Bronchial epithelial cell (primary cell): ENCODE results near the gene SLC7A10. TPM values are rescaled to one million over a fixed set of nuclear protein-coding genes. Genes with fewer than 3 reads are reported as not detected.

Source experiments
- DNase-seq: peaks from one replicate; pipeline ENCODE4 v3.0.0-alpha.2; 2010; ENCODE audit warnings: low read depth
- FAIRE-seq: peaks from 2 replicates; lab custom pipeline; 2011; peaks lifted over from hg19 to GRCh38; lab: Jason Lieb, UNC
- H3K27me3 ChIP-seq: 2 replicates; pipeline ENCODE4 v1.5.1; 2011; ENCODE audit warnings: low read length; ENCODE audit not compliant: control insufficient read depth, insufficient read depth
- H3K36me3 ChIP-seq: 2 replicates; pipeline ENCODE4 v1.5.1; 2011; ENCODE audit warnings: low read length; ENCODE audit not compliant: control insufficient read depth, insufficient read depth
- H3K4me3 ChIP-seq: 2 replicates; pipeline ENCODE4 v1.5.1; 2011; ENCODE audit warnings: mild to moderate bottlenecking, low read depth, low read length, control low read depth
- CTCF ChIP-seq: IDR thresholded peaks from 2 replicates; pipeline ENCODE4 v1.5.1; 2011; ENCODE audit warnings: mild to moderate bottlenecking, moderate library complexity, low read length, control low read depth, inconsistent platforms; ENCODE audit not compliant: insufficient read depth, severe bottlenecking
- total RNA-seq: library from RNA; depleted of rRNA; stranded (reverse); fragments of >200 nt; gene quantifications from 2 replicates; pipeline ENCODE4 v1.2.1, GENCODE V29; 2014

SLC7A10 gene
- total RNA-seq, 1 donor from 2014 or later: not detected

GRCh38 chr19:33202546-33203507, 22.8 kb downstream of the SLC7A10 start:
- DNase-seq (no peak), FAIRE-seq (peak; percentile 99)
- Histone ChIP-seq H3K27me3 (no peaks in the 10 kb centered on the region), H3K4me3 (no peak overlapping the region), H3K36me3 (no peaks in the 10 kb centered on the region)
- TF ChIP-seq CTCF: no peak

GRCh38 chr19:33201886-33202545, 23.6 kb downstream of the SLC7A10 start:
- DNase-seq (no peak), FAIRE-seq (no peak)
- TF ChIP-seq CTCF: no peak
- Histone ChIP-seq H3K36me3 (no peaks in the 10 kb centered on the region), H3K27me3 (no peaks in the 10 kb centered on the region), H3K4me3 (no peak overlapping the region)

GRCh38 chr19:33201473-33201872, 24.2 kb downstream of the SLC7A10 start:
- no peak for TF ChIP-seq CTCF
- H3K27me3 ChIP-seq: no peaks in the 10 kb centered on the region
- no peaks in the 10 kb centered on the region for H3K36me3 ChIP-seq
- H3K4me3 ChIP-seq: no peak overlapping the region
- DNase-seq: no peak
- no peak for FAIRE-seq

- FAIRE-seq (no peak), DNase-seq (no peak)
- no peak for TF ChIP-seq CTCF
- H3K27me3 ChIP-seq: no peaks in the 10 kb centered on the region
- no peak overlapping the region for H3K4me3 ChIP-seq
- H3K36me3 ChIP-seq: no peaks in the 10 kb centered on the region
Observed at GRCh38 chr19:33199441-33200265, 26.0 kb downstream of the SLC7A10 start.

- no peak for TF ChIP-seq CTCF
Observed at GRCh38 chr19:33198169-33198568, 27.5 kb downstream of the SLC7A10 start.

More at GRCh38 chr19:33198169-33198568, 27.5 kb downstream of the SLC7A10 start:
- Histone ChIP-seq H3K36me3 (no peaks in the 10 kb centered on the region), H3K4me3 (no peak overlapping the region), H3K27me3 (peaks cover 2% of the 10 kb centered on the region)
- no peak for DNase-seq
- FAIRE-seq: no peak
